GM12874 (cell line): ENCODE data around the gene LIPA.

ENCODE experiments used
- TF ChIP-seq, protein P1 (sequence below): IDR thresholded peaks from 2 replicates; pipeline ENCODE4 v1.5.1; 2011; ENCODE audit warnings: low read depth, mild to moderate bottlenecking, control low read depth, low read length, moderate library complexity; ENCODE audit not compliant: insufficient read depth

The LIPA gene

DNA sequence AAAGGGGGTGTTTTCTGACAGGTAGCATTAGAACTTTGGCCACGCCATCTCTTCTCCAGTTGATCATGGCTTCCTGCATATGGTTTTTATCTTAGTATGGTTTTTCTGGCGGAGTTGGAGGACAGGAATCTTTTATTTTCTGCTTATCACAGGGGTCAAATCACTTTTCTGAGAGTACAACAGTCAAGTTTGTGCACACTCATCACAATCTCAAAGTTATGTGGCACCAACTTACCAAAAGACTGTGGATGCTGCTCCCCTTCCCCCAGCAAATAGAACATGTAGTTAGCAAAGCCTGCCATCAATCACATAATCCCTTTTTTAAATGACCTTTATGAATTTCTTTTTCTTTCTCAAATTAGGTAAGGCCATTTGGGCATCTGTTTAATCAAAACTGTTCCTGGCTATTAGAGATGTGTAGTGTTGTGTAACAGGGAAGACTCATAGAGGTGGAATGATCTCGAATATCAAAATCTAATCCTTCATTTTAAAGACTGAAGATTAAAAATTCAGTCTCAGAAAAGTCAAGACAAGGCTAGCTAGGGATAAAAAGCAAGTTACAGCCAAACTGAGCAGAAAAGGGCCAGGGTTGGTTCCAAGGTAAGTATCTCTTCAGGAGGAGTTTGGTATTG, 40.7 kb downstream of the LIPA start:
- TF ChIP-seq, protein P1, sequence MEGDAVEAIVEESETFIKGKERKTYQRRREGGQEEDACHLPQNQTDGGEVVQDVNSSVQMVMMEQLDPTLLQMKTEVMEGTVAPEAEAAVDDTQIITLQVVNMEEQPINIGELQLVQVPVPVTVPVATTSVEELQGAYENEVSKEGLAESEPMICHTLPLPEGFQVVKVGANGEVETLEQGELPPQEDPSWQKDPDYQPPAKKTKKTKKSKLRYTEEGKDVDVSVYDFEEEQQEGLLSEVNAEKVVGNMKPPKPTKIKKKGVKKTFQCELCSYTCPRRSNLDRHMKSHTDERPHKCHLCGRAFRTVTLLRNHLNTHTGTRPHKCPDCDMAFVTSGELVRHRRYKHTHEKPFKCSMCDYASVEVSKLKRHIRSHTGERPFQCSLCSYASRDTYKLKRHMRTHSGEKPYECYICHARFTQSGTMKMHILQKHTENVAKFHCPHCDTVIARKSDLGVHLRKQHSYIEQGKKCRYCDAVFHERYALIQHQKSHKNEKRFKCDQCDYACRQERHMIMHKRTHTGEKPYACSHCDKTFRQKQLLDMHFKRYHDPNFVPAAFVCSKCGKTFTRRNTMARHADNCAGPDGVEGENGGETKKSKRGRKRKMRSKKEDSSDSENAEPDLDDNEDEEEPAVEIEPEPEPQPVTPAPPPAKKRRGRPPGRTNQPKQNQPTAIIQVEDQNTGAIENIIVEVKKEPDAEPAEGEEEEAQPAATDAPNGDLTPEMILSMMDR, result no peak

DNA sequence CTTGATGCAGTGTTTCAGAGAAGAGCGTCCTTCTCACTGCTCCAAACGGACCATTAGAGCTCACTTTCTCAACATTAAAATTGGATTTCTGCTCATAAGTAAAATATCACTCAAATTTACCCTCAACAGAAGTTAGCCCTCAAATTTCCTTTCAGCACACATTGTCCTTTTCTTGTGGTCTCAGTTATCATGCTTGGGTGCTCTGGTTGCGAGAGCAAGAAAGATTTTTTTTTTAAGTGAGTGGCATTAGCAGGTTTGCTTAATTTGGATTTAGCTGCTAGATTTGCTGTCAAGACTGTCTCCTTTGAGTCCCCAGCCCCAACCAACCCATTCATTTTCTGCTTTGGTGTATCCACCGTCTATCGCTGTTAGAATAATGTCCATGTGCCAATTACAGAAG, 41.9 kb downstream of the LIPA start:
- TF ChIP-seq, protein P1, result no peak

DNA sequence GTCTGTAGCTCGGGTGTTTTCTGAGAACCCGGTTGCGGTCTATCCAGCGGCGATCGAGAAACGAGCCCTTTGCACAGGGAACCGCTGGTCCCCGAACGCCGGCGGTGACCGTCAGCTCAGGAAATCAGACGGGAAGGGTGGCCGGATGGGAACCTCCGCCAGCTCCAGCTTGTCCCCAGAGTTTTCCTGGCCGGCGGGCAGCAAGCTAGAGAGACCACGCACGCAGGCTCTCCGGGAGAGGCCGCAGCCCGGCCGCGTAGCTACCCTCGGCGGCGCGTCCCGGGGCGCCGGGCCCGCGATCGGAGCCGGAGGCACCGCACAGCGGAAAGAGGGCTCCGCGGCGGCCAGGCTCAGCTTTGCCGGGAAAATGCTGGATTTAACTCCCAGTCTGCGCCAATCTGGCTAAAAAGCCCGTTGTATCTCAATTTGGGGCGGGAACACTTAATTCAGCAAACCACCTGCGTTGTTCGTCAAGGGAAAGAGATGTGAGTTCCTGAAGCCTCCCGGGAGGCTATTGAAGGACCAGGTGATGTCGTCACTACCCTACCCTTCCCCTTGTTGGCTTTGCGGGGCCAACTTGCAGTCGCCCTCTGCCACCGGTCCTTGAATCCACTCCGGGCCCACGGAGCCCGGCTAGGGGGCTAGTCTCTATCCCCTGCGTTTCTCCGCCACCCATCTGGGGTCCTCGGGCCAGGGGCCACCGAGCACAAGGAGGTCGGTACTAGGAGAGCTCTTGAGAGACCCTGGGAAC, 43.6 kb downstream of the LIPA start:
- TF ChIP-seq, protein P1, result no peak

- TF ChIP-seq, protein P1, result no peak
Measured at GRCh38 chr10:89207181-89207800, 44.3 kb downstream of the LIPA start, which contains the start of gene CH25H. CH25H (minus strand) TSS chr10:89207317; CDS start chr10:89207292, 25 bp downstream.

DNA sequence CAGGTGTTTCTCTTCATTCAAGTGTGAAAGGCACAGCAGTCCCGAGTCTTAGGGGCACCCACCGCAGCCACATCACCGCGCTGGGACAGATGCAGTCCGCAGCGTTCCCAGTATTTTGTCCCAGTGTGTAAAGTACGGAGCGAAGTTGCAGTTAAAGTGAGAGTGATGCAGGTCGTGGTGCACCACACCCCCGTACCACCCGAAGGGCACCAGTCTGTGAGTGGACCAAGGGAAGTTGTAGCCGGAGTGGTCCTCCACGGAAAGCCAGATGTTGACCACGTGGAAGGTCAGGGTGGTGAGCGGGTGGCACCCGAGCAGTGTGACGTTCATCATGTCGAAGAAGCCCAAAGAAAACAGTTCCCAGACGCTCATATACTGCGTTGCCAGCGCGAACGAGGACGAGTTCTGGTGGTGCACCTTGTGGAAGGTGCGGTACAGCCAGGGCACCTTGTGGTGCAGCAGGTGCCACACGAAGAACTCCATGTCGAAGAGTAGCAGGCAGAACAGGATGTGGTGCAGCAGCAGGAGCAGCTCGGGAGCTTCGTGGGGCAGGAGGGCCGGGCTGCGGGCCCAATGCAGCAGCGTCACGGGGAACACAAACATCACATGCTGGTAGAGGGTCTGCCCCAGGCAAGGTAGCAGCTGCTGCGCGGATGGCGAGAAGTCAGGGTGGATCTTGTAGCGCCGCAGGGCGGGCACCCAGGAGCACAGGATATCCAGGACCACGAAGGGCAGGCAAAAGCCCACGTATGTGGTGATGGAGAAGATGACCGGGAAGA, 45.0 kb downstream of the LIPA start:
- TF ChIP-seq, protein P1, result no peak

DNA sequence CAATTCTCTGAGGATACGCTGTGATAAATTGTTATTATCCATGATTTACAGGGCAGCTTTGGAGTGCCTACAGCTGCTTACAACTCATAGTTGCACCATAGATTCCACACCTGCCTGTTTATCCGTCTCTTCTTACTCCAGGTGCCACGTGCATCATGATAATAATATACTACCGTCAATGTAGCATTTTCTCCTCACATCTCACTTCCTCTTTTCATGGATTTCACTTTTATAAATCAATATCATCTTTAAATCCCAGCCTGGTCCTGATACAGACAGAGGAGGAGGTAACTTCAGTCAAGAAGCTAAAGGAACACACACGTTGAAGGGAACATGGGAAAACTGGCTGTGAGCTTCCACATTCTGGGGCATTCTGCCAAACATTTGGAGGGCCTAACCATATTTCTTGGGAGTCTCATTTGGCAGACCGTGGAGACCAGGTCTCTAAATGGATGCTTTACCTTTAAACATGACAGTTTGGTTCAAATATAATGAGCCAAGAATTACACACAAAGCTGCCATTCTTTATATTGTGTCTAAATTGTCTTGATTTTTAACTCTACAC, 46.9 kb downstream of the LIPA start:
- TF ChIP-seq, protein P1, result no peak
